ENCODE results near the gene CRYBG2. TPM values are rescaled to one million over a fixed set of nuclear protein-coding genes. Genes with fewer than 3 reads are reported as not detected.
A peak's percentile ranks its signal among the peaks of the same experiment; 100 is the strongest.
"Not testable (repeated sequence)": the region's sequence is repeated elsewhere in the genome, so short reads cannot be mapped to it uniquely, and the experiment has no call there.

CRYBG2 gene
- total RNA-seq, 1 donor from 2014 or later: 0.83 TPM

DNA sequence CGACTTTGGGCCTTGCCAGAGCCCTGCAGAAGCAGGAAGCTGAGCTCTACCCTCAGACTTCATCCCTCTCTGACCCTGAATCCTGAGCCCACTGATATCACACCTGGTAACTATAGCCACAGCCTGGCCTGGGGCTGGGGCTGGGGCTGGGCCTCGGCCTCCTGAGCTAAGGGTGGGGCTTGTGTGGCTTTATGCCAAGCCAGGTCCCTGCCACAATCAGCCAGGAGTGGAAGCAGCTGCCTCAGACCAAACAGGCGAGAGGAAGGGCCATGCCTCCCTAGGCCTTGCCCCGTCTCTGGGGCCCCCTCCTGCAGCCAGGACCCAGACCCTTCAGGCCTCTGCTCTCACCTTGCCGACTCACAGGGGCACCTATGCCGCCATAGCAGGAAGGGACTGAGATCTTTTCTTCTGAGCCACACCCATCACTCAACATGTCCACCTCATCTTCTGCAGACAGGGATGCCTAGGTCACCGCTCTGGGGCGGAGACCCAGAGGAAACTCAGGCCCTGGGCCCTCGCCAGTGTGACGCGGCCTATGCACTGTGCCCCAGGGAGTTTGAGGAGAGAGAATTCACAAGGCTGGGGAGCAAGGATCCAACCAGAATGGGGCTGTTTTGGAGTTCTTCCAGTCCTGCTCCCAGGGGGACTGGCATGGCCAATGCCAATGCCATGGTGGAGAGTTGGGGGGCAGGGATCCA, 53.2 kb downstream of the CRYBG2 start:
- intact Hi-C loops (cut with micrococcal nuclease): no loop called here
- Mint-ChIP-seq H3K9me3 (no peaks in the 10 kb centered on the region), H3K4me1 (ENCODE audit: low read depth) (peaks cover 18% of the 10 kb centered on the region), H3K27ac (peak overlapping the region; percentile 41), H3K36me3 (ENCODE audit: low read depth) (no peaks in the 10 kb centered on the region), H3K4me3 (no peak overlapping the region), H3K27me3 (ENCODE audit: insufficient read depth) (no peaks in the 10 kb centered on the region)
- no peak for DNase-seq (ENCODE audit: low spot score)

DNA sequence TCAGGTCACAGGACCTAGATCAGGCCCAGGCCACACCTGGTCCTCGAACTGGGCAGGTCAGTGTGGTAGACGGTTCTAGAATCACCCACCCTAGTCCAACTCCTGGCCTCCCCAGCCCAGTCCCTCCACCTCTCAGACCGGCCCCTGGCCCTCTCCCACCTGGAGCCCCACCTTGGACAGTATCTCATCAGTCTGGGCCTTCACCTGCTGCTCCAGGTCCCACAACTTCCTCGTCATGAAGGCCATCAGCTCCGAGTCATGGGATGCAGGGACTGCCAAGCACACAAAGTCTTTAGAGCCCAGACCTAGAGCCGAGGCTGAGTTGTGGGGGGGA, 56.2 kb downstream of the CRYBG2 start:
- H3K4me3 Mint-ChIP-seq: no peak overlapping the region
- peaks cover 6% of the 10 kb centered on the region for H3K4me1 Mint-ChIP-seq (ENCODE audit: low read depth)
- intact Hi-C loops (cut with micrococcal nuclease): no loop called here
- no peak overlapping the region for H3K27ac Mint-ChIP-seq
- H3K36me3 Mint-ChIP-seq (ENCODE audit: low read depth): peaks cover 3% of the 10 kb centered on the region
- H3K27me3 Mint-ChIP-seq (ENCODE audit: insufficient read depth): no peaks in the 10 kb centered on the region
- H3K9me3 Mint-ChIP-seq: no peaks in the 10 kb centered on the region
- DNase-seq (ENCODE audit: low spot score): no peak

GRCh38 chr1:26297057-26297790, 56.7 kb downstream of the CRYBG2 start:
- intact Hi-C loops (cut with micrococcal nuclease): no loop called here
- Mint-ChIP-seq H3K9me3 (no peaks in the 10 kb centered on the region), H3K4me1 (ENCODE audit: low read depth) (peaks cover 7% of the 10 kb centered on the region), H3K27ac (no peak overlapping the region), H3K36me3 (ENCODE audit: low read depth) (peaks cover 3% of the 10 kb centered on the region), H3K27me3 (ENCODE audit: insufficient read depth) (no peaks in the 10 kb centered on the region), H3K4me3 (no peak overlapping the region)
- DNase-seq (ENCODE audit: low spot score): no peak

- intact Hi-C loops (cut with micrococcal nuclease): no loop called here
- peaks cover 3% of the 10 kb centered on the region for H3K36me3 Mint-ChIP-seq (ENCODE audit: low read depth)
- no peaks in the 10 kb centered on the region for H3K27me3 Mint-ChIP-seq (ENCODE audit: insufficient read depth)
- DNase-seq (ENCODE audit: low spot score): no peak
- H3K4me1 Mint-ChIP-seq (ENCODE audit: low read depth): peaks cover 14% of the 10 kb centered on the region
- no peaks in the 10 kb centered on the region for H3K9me3 Mint-ChIP-seq
- no peak overlapping the region for H3K4me3 Mint-ChIP-seq
- peak overlapping the region; percentile 40 for H3K27ac Mint-ChIP-seq
These were observed 57.4 kb downstream of the CRYBG2 start for GRCh38 chr1:26296340-26297056.

DNA sequence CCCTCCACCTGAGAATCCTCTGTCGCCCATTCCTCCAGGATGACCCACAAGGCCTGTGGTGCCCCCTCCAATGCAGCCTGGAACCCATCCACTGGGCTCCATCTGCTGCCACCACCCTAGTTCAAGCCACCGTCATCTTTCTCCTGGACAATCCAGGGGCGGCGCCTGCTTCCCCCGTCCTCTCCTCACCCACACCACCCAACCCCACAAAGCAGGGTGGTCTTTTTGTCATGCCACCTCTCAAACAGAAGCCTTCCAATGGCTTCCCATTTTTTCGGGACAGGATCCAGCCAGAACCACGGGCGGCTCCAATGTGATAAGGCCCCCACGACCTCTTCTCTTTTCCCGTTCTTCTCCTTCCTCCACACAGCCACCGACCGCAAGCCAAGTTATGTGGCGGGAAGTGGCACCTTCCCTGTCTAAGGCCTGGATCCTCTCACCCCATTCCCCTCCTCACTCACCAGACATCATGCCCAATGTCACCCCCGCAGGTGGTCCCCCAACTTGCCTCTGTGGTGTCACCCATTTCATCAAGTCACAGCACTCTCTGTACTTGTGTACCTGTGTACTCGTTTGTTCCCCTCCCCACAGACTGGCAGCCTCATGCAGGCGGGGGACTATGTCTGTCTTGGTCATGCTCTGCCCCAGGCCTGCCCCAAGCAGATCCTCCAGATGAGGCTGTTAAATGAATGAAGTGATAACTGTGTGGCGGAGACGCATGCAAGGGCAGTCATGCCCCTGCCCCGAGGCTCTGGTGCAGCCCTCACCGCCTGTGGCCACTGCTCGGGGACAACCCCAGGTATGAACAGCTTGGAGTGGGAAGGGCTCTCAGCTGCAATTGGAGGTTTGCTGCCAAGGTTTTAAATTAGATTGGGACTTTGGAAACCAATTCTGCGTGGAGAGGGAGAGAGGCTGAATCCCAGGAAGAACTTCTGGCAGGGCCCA, 58.5 kb downstream of the CRYBG2 start:
- H3K4me1 Mint-ChIP-seq (ENCODE audit: low read depth): peaks cover 21% of the 10 kb centered on the region
- no peaks in the 10 kb centered on the region for H3K9me3 Mint-ChIP-seq
- DNase-seq (ENCODE audit: low spot score): no peak
- H3K27me3 Mint-ChIP-seq (ENCODE audit: insufficient read depth): no peaks in the 10 kb centered on the region
- intact Hi-C loops (cut with micrococcal nuclease): no loop called here
- H3K27ac Mint-ChIP-seq: no peak overlapping the region
- peaks cover 3% of the 10 kb centered on the region for H3K36me3 Mint-ChIP-seq (ENCODE audit: low read depth)
- H3K4me3 Mint-ChIP-seq: no peak overlapping the region

GRCh38 chr1:26293911-26294463, 59.9 kb downstream of the CRYBG2 start:
- no peak overlapping the region for H3K4me3 Mint-ChIP-seq
- H3K27ac Mint-ChIP-seq: no peak overlapping the region
- no peaks in the 10 kb centered on the region for H3K27me3 Mint-ChIP-seq (ENCODE audit: insufficient read depth)
- no peaks in the 10 kb centered on the region for H3K9me3 Mint-ChIP-seq
- peaks cover 30% of the 10 kb centered on the region for H3K4me1 Mint-ChIP-seq (ENCODE audit: low read depth)
- intact Hi-C loops (cut with micrococcal nuclease): no loop called here
- peaks cover 3% of the 10 kb centered on the region for H3K36me3 Mint-ChIP-seq (ENCODE audit: low read depth)
- DNase-seq (ENCODE audit: low spot score): no peak

GRCh38 chr1:26292735-26293134, 61.2 kb downstream of the CRYBG2 start:
- intact Hi-C loops (cut with micrococcal nuclease); H3K9me3 Mint-ChIP-seq; H3K27me3 Mint-ChIP-seq (ENCODE audit: insufficient read depth); H3K36me3 Mint-ChIP-seq (ENCODE audit: low read depth); H3K4me3 Mint-ChIP-seq; DNase-seq (ENCODE audit: low spot score); H3K27ac Mint-ChIP-seq: not testable (repeated sequence)
- H3K4me1 Mint-ChIP-seq (ENCODE audit: low read depth): peaks cover 42% of the 10 kb centered on the region

GRCh38 chr1:26291939-26292338, 62.0 kb downstream of the CRYBG2 start:
- Mint-ChIP-seq H3K36me3 (ENCODE audit: low read depth) (peaks cover 5% of the 10 kb centered on the region), H3K9me3 (no peaks in the 10 kb centered on the region), H3K4me3 (no peak overlapping the region), H3K27me3 (ENCODE audit: insufficient read depth) (no peaks in the 10 kb centered on the region), H3K4me1 (ENCODE audit: low read depth) (peaks cover 50% of the 10 kb centered on the region), H3K27ac (peak overlapping the region; percentile 83)
- no peak for DNase-seq (ENCODE audit: low spot score)
- intact Hi-C loops (cut with micrococcal nuclease): no loop called here

DNA sequence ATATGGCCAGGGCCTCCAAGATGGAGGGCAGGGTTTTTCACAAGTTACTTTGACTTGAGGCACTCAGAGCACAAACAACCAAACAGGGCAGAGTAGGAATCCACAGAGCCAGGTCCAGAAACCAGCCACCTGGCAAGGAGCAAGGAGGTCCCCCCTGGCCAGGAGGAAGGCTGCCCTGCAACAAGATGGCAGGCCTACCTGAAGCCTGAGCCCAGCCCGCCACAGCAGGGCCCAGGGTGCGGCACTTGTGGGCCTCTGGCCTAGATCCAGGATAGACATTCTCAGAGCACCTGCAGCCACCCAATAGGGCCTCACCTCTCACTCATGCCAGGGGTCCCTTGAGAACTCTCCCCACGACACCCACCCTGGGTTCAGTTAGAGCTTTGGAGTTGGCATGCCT, 62.5 kb downstream of the CRYBG2 start:
- intact Hi-C loops (cut with micrococcal nuclease): no loop called here
- Mint-ChIP-seq H3K9me3 (no peaks in the 10 kb centered on the region), H3K4me3 (no peak overlapping the region), H3K27me3 (ENCODE audit: insufficient read depth) (no peaks in the 10 kb centered on the region), H3K36me3 (ENCODE audit: low read depth) (peaks cover 5% of the 10 kb centered on the region), H3K4me1 (ENCODE audit: low read depth) (peaks cover 53% of the 10 kb centered on the region), H3K27ac (peak overlapping the region; percentile 97)
- DNase-seq (ENCODE audit: low spot score): no peak

GRCh38 chr1:26290882-26291261, 63.1 kb downstream of the CRYBG2 start:
- intact Hi-C loops (cut with micrococcal nuclease): no loop called here
- peaks cover 5% of the 10 kb centered on the region for H3K36me3 Mint-ChIP-seq (ENCODE audit: low read depth)
- H3K27me3 Mint-ChIP-seq (ENCODE audit: insufficient read depth): no peaks in the 10 kb centered on the region
- H3K9me3 Mint-ChIP-seq: no peaks in the 10 kb centered on the region
- peak overlapping the region; percentile 97 for H3K27ac Mint-ChIP-seq
- H3K4me3 Mint-ChIP-seq: no peak overlapping the region
- H3K4me1 Mint-ChIP-seq (ENCODE audit: low read depth): peaks cover 53% of the 10 kb centered on the region
- no peak for DNase-seq (ENCODE audit: low spot score)

DNA sequence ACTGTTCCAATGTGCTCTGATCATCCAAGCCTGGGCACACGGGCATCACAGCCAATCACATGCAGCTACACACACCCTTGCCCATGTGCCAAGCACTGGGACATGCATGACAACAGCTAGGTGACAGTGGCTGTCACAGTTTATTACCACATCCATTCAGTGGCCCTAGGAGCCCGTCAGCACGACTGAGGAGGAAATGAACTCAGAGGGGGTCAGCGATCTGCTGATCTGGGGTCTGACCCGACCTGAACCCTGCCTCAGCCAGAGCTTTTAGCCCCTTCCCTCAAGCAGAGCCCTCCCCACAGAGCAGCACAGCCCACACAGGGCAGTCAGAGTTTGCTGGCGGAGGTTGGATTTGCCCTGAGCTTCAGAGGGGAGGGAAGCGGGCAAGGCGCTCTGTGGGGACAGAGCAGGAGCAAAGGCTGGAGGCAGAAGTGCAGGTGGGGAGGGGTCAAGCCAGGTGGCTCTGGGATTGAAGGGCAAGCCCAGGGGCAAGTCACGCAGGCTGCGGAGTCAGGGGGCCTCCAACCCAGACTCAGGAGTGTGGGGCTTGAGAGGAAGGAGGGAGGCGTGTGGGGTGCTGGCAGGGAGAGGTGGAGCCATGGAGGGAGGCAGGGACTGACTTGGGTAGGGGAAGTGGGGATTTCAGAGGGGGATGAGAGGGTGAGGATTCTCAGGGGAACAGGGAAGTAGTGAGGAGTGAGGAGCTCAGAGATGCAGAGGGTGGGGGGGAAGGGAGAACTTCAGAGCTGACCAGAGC, 63.6 kb downstream of the CRYBG2 start:
- intact Hi-C loops (cut with micrococcal nuclease): no loop called here
- Mint-ChIP-seq H3K27ac (peak overlapping the region; percentile 97), H3K27me3 (ENCODE audit: insufficient read depth) (no peaks in the 10 kb centered on the region), H3K9me3 (no peaks in the 10 kb centered on the region), H3K4me1 (ENCODE audit: low read depth) (peaks cover 57% of the 10 kb centered on the region), H3K36me3 (ENCODE audit: low read depth) (peaks cover 5% of the 10 kb centered on the region), H3K4me3 (peak overlapping the region; percentile 73)
- no peak for DNase-seq (ENCODE audit: low spot score)

Data from activated T-helper 1 cell treated with anti-CD3 and anti-CD28 coated beads, Interleukin-12 subunit alpha, Interleukin-12 subunit beta, Interleukin-2, Interleukin-4 antibody, amounts not matched to agents 30 ng/mL and 10 ng/mL and 1 ng/mL, durations not matched to agents 14 hours and 24 hours and 36 hours (primary cell).